Smooth muscle cell (in vitro differentiated cells): Measurements from ENCODE around the gene MAP3K1. TPM values are rescaled to one million over a fixed set of nuclear protein-coding genes. Genes with fewer than 3 reads are reported as not detected.

Source experiments
- DNase-seq: peaks from one replicate; lab custom pipeline; 2025; ENCODE audit not compliant: unreplicated experiment; lab: John Stamatoyannopoulos, UW
- H2AFZ ChIP-seq: fragments of 200-600 bp; sonication (generic); 2 replicates; pipeline ENCODE4 v1.6.0; 2016; ENCODE audit warnings: antibody characterized with exemption, low read depth, mild to moderate bottlenecking
- H3F3A ChIP-seq: fragments of 200-600 bp; sonication (generic); 2 replicates; pipeline ENCODE4 v1.6.0; 2017; ENCODE audit warnings: antibody characterized with exemption, low read depth
- H3K27ac ChIP-seq: fragments of 200-600 bp; sonication (generic); 2 replicates; pipeline ENCODE4 v1.5.1; 2016; ENCODE audit warnings: low read depth, mild to moderate bottlenecking
- H3K27me3 ChIP-seq: fragments of 200-600 bp; sonication (generic); 2 replicates; pipeline ENCODE4 v1.6.1; 2016; ENCODE audit warnings: low read depth, mild to moderate bottlenecking
- H3K36me3 ChIP-seq: fragments of 200-600 bp; sonication (generic); 2 replicates; pipeline ENCODE4 v1.5.1; 2016; ENCODE audit warnings: low read depth
- H3K4me1 ChIP-seq: fragments of 200-600 bp; sonication (generic); 2 replicates; pipeline ENCODE4 v1.5.1; 2016; ENCODE audit warnings: low read depth
- H3K4me2 ChIP-seq: fragments of 200-600 bp; sonication (generic); 2 replicates; pipeline ENCODE4 v1.6.0; 2016; ENCODE audit warnings: mild to moderate bottlenecking
- H3K4me3 ChIP-seq: fragments of 200-600 bp; sonication (generic); 2 replicates; pipeline ENCODE4 v1.5.1; 2016; ENCODE audit warnings: mild to moderate bottlenecking
- H3K79me2 ChIP-seq: fragments of 200-600 bp; sonication (generic); 2 replicates; pipeline ENCODE4 v1.6.0; 2016; ENCODE audit warnings: low read depth, mild to moderate bottlenecking
- H3K9ac ChIP-seq: fragments of 200-600 bp; sonication (generic); 2 replicates; pipeline ENCODE4 v1.6.0; 2016; ENCODE audit warnings: low read depth
- H3K9me3 ChIP-seq: fragments of 200-600 bp; sonication (generic); replicated peaks from 2 replicates; pipeline ENCODE4 v1.5.1; 2016; ENCODE audit warnings: low read depth
- H4K20me1 ChIP-seq: fragments of 200-600 bp; sonication (generic); 2 replicates; pipeline ENCODE4 v1.6.0; 2016; ENCODE audit warnings: low read depth
- WGBS: methylation state at CpG from one replicate; pipeline ENCODE4 v1.1.7; 2016; ENCODE audit warnings: low lambda C conversion rate; 5-methylcytosine and 5-hydroxymethylcytosine counted together
- polyA plus RNA-seq: library from polyadenylated mRNA; unstranded; fragments of >200 nt; fragmentation: Nextera tagmentation; extraction: Ambion mirVana; gene quantifications from 2 replicates; pipeline ENCODE4 v1.2.1, GENCODE V29; 2016
- total RNA-seq: library from RNA; depleted of rRNA; stranded (reverse); fragments of >200 nt; gene quantifications from 2 replicates; pipeline ENCODE4 v1.2.3, GENCODE V29; 2014
- TF ChIP-seq, protein P1 (sequence below): fragments of 200-600 bp; sonication (generic); IDR thresholded peaks from 2 replicates; pipeline ENCODE4 v1.5.1; 2017; ENCODE audit warnings: borderline replicate concordance, mild to moderate bottlenecking, antibody characterized with exemption; ENCODE audit not compliant: insufficient read depth, poor library complexity, severe bottlenecking

MAP3K1 gene
- total and polyA plus RNA-seq, 2 experiments from 2014 or later = 11.2 to 30.1 TPM

- Histone ChIP-seq H3K9ac (no peak overlapping the region), H3K9me3 (no peaks in the 10 kb centered on the region), H3K4me1 (no peaks in the 10 kb centered on the region), H3K36me3 (no peaks in the 10 kb centered on the region), H2AFZ (no peak overlapping the region), H4K20me1 (no peaks in the 10 kb centered on the region), H3K4me3 (no peak overlapping the region), H3K27ac (no peak overlapping the region), H3K79me2 (no peaks in the 10 kb centered on the region), H3K27me3 (no peaks in the 10 kb centered on the region), H3F3A (no peaks in the 10 kb centered on the region), H3K4me2 (no peak overlapping the region)
- 92% methylated on average over 5 of the region's 5 CpGs for WGBS
- TF ChIP-seq, protein P1, sequence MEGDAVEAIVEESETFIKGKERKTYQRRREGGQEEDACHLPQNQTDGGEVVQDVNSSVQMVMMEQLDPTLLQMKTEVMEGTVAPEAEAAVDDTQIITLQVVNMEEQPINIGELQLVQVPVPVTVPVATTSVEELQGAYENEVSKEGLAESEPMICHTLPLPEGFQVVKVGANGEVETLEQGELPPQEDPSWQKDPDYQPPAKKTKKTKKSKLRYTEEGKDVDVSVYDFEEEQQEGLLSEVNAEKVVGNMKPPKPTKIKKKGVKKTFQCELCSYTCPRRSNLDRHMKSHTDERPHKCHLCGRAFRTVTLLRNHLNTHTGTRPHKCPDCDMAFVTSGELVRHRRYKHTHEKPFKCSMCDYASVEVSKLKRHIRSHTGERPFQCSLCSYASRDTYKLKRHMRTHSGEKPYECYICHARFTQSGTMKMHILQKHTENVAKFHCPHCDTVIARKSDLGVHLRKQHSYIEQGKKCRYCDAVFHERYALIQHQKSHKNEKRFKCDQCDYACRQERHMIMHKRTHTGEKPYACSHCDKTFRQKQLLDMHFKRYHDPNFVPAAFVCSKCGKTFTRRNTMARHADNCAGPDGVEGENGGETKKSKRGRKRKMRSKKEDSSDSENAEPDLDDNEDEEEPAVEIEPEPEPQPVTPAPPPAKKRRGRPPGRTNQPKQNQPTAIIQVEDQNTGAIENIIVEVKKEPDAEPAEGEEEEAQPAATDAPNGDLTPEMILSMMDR = no peak
- DNase-seq = no peak
These were observed 7.7 kb upstream of the MAP3K1 start for GRCh38 chr5:56807679-56808078.

GRCh38 chr5:56808211-56808610 lies 7.1 kb upstream of the MAP3K1 start:
- peaks cover 2% of the 10 kb centered on the region for H3F3A ChIP-seq
- H3K79me2 ChIP-seq = no peaks in the 10 kb centered on the region
- H3K4me1 ChIP-seq = no peaks in the 10 kb centered on the region
- no peak overlapping the region for H3K4me3 ChIP-seq
- no peak overlapping the region for H3K4me2 ChIP-seq
- no peaks in the 10 kb centered on the region for H3K27me3 ChIP-seq
- WGBS = 94% methylated on average over 4 of the region's 4 CpGs
- H3K9me3 ChIP-seq = no peaks in the 10 kb centered on the region
- TF ChIP-seq, protein P1 = no peak
- H3K9ac ChIP-seq = no peak overlapping the region
- no peaks in the 10 kb centered on the region for H3K36me3 ChIP-seq
- no peaks in the 10 kb centered on the region for H4K20me1 ChIP-seq
- no peak overlapping the region for H3K27ac ChIP-seq
- no peak for DNase-seq
- no peak overlapping the region for H2AFZ ChIP-seq

DNA sequence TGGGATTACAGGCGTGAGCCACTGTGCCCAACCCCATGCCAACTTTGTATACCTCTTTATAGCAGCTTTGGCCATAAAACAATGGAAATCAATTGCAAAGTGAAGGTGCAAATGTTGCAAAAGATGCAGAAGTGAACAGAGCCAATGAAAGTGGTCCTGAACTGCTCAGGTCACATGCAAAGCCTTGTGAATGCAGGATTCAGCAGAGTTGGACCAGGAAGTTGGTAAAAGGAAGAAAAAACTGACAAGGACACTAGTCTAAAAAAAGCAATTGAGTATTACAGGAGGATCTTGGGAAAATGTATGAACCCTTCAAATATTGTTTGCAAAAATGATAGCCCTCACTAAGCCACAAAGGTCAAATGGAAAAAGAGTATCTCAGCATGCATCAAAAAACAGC lies 4.5 kb upstream of the MAP3K1 start:
- TF ChIP-seq, protein P1 = no peak
- WGBS = 100% methylated on average over 1 of the region's 1 CpG
- Histone ChIP-seq H3F3A (peaks cover 5% of the 10 kb centered on the region), H3K4me1 (no peaks in the 10 kb centered on the region), H3K9me3 (no peaks in the 10 kb centered on the region), H3K79me2 (no peaks in the 10 kb centered on the region), H3K27ac (no peak overlapping the region), H3K27me3 (no peaks in the 10 kb centered on the region), H3K9ac (no peak overlapping the region), H3K4me2 (no peak overlapping the region), H4K20me1 (no peaks in the 10 kb centered on the region), H2AFZ (no peak overlapping the region), H3K4me3 (no peak overlapping the region), H3K36me3 (no peaks in the 10 kb centered on the region)
- no peak for DNase-seq

- Histone ChIP-seq H4K20me1 (peaks cover 6% of the 10 kb centered on the region), H3K36me3 (no peaks in the 10 kb centered on the region), H3F3A (peaks cover 5% of the 10 kb centered on the region), H3K27me3 (no peaks in the 10 kb centered on the region), H3K4me1 (peaks cover 2% of the 10 kb centered on the region), H3K9ac (no peak overlapping the region), H2AFZ (no peak overlapping the region), H3K4me3 (no peak overlapping the region), H3K27ac (no peak overlapping the region), H3K4me2 (no peak overlapping the region), H3K79me2 (peaks cover 13% of the 10 kb centered on the region), H3K9me3 (no peaks in the 10 kb centered on the region)
- WGBS = 42% methylated on average over 1 of the region's 1 CpG
- DNase-seq = no peak
- TF ChIP-seq, protein P1 = no peak
These were observed 3.2 kb upstream of the MAP3K1 start for GRCh38 chr5:56812110-56812509.
